ENCODE results near the gene LHFPL3. TPM values are rescaled to one million over a fixed set of nuclear protein-coding genes. Genes with fewer than 3 reads are reported as not detected.

Gene LHFPL3
- total RNA-seq, 1 experiment from 2014 or later, result not detected

DNA sequence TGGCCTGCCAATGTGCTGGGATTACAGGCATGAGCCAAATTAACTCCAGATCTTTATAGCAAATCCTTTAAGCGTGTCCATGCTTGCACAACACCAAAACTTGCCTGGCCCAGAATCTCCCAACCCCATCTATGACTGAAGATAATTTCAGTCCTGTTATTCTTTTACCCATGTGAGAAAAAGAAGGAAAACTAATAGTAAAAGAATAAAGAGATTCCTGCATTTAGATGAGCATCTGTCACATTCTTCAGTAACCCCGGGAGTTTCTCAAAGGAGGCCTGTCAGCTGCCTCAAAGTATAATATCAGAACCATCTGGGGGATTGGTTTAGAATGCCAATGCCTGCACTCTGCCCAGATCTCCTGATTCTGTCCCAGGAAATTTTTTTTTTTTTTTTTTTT lies 527.5 kb downstream of the LHFPL3 start (continued):
- TF ChIP-seq, protein P1, sequence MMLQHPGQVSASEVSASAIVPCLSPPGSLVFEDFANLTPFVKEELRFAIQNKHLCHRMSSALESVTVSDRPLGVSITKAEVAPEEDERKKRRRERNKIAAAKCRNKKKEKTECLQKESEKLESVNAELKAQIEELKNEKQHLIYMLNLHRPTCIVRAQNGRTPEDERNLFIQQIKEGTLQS (IDR thresholded peaks at IDR 0.05), result no peak
- TF ChIP-seq SP1 (IDR thresholded peaks at IDR 0.05; ENCODE audit: low read depth), result no peak
- no peak for TF ChIP-seq POLR2AphosphoS5 (IDR thresholded peaks at IDR 0.05; ENCODE audit: low read depth, low read length)
- TF ChIP-seq ZFX (IDR thresholded peaks at IDR 0.05), result no peak
- TF ChIP-seq ELF1 (IDR thresholded peaks at IDR 0.05; ENCODE audit: borderline replicate concordance, low read depth), result no peak

DNA sequence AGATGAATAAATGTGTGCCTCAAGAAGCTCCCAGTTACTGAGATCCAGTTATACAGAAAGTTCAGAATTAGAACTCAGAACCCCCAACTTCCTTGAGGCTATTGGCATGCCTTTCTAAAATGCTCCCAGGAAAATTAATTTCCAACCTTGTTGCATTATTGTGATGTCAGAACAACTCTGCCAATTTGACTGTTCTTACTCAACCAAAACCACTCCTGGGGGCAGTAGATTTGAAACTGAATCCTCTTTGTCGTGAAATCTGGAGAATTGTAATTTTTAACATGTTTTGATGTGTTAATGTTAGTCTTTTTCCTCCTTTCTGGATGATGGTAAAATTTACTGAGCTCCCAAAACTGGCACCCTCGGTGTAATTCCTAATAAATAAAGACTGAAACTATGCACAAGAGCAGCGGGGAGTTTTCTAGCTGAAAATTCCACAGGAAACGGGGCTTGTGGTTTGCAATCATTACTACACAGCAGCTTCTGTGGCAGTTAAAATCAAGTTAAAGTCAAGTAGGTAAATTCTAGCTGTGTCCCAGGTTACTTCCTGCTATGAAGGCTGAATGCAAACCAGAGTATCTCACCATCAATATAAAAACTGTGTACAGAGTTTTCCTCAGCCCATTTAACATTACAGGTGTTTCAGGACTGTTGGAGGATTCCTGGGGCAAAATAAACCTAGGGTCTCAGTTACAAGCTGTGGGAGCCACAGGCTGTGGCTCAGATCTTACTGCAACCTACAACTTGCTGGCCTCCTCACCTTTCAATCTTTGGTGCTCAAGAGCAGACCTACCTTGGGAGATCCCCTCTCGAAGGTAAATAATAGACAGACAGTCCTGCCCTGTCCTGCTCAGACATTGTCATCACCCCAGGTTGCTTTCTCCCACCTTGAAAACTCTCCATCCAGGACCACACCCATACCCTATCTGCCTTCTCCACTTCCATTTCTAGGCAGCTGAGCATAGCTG lies 529.3 kb downstream of the LHFPL3 start:
- TF ChIP-seq, protein P2, sequence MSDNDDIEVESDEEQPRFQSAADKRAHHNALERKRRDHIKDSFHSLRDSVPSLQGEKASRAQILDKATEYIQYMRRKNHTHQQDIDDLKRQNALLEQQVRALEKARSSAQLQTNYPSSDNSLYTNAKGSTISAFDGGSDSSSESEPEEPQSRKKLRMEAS (IDR thresholded peaks at IDR 0.05), result no peak
- TF ChIP-seq, protein P3, sequence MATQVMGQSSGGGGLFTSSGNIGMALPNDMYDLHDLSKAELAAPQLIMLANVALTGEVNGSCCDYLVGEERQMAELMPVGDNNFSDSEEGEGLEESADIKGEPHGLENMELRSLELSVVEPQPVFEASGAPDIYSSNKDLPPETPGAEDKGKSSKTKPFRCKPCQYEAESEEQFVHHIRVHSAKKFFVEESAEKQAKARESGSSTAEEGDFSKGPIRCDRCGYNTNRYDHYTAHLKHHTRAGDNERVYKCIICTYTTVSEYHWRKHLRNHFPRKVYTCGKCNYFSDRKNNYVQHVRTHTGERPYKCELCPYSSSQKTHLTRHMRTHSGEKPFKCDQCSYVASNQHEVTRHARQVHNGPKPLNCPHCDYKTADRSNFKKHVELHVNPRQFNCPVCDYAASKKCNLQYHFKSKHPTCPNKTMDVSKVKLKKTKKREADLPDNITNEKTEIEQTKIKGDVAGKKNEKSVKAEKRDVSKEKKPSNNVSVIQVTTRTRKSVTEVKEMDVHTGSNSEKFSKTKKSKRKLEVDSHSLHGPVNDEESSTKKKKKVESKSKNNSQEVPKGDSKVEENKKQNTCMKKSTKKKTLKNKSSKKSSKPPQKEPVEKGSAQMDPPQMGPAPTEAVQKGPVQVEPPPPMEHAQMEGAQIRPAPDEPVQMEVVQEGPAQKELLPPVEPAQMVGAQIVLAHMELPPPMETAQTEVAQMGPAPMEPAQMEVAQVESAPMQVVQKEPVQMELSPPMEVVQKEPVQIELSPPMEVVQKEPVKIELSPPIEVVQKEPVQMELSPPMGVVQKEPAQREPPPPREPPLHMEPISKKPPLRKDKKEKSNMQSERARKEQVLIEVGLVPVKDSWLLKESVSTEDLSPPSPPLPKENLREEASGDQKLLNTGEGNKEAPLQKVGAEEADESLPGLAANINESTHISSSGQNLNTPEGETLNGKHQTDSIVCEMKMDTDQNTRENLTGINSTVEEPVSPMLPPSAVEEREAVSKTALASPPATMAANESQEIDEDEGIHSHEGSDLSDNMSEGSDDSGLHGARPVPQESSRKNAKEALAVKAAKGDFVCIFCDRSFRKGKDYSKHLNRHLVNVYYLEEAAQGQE (IDR thresholded peaks at IDR 0.05; ENCODE audit: low read depth), result no peak
- TF ChIP-seq ZNF274 (IDR thresholded peaks at IDR 0.05; ENCODE audit: low read depth, low read length) (no peak), SP1 (IDR thresholded peaks at IDR 0.05; ENCODE audit: low read depth) (no peak), SRF (IDR thresholded peaks at IDR 0.05; ENCODE audit: low read depth) (no peak), TCF7L2 (IDR thresholded peaks at IDR 0.05; ENCODE audit: borderline replicate concordance, extremely low read depth, insufficient read depth, insufficient read length) (no peak)
- TF ChIP-seq, protein P1 (IDR thresholded peaks at IDR 0.05), result no peak
- H3K4me2 ChIP-seq (ENCODE audit: low read length), result no peak overlapping the region
- CTCF ChIA-PET, result interaction anchor here (0.8 kb wide), 1 partner anchor 26 kb away, joined by 3 read pairs; no protein-coding TSS in a partner anchor
- no peak overlapping the region for H3K27ac ChIP-seq (ENCODE audit: low read depth, low read length)
- H3K9me3 ChIP-seq (ENCODE audit: control insufficient read depth in 1 of 2, insufficient read depth in 1 of 2, low read depth in 1 of 2, low read length in 2 of 2), result no peaks in the 10 kb centered on the region
- DNase-seq (ENCODE audit: low read depth, low spot score) (no peak), ATAC-seq (no peak)
- H3K4me1 ChIP-seq (ENCODE audit: control insufficient read depth in 1 of 2, insufficient read depth in 2 of 2, low read length in 2 of 2), result no peaks in the 10 kb centered on the region
- no peaks in the 10 kb centered on the region for H3K79me2 ChIP-seq (ENCODE audit: insufficient read depth, low read length)
- no peaks in the 10 kb centered on the region for H4K20me1 ChIP-seq (ENCODE audit: insufficient read depth)
- H3K27me3 ChIP-seq (ENCODE audit: insufficient read depth, low read length), result peaks cover 60% of the 10 kb centered on the region
- no peak overlapping the region for H3K9ac ChIP-seq (ENCODE audit: low read length)
- no peak overlapping the region for H3K4me3 ChIP-seq (replicated peaks in 1 of 2; ENCODE audit: low read depth in 1 of 2, low read length in 2 of 2)
- intact Hi-C loops (cut with micrococcal nuclease), result loop anchor here (10.0 kb wide), 1 partner anchor 1283 kb away; no protein-coding TSS in a partner anchor
- POLR2A ChIA-PET, result no interaction called here
- no peaks in the 10 kb centered on the region for H3K9me2 ChIP-seq (ENCODE audit: insufficient read depth)
- RAD21 ChIA-PET (ENCODE audit: low non-redundant PET in 1 of 2, low total read pairs in 2 of 2, uncharacterized antibody in 2 of 2, unreplicated experiment in 2 of 2), result no interaction called here
- no peak overlapping the region for H2AFZ ChIP-seq (ENCODE audit: low read depth, low read length, poor library complexity, severe bottlenecking)
- H3K36me3 ChIP-seq (ENCODE audit: control insufficient read depth in 1 of 2, insufficient read depth in 2 of 2, low read length in 2 of 2), result no peaks in the 10 kb centered on the region
- no TSS peak for BruUV-seq (replicated peaks)
